ENCODE results near the gene APP.

APP gene

DNA sequence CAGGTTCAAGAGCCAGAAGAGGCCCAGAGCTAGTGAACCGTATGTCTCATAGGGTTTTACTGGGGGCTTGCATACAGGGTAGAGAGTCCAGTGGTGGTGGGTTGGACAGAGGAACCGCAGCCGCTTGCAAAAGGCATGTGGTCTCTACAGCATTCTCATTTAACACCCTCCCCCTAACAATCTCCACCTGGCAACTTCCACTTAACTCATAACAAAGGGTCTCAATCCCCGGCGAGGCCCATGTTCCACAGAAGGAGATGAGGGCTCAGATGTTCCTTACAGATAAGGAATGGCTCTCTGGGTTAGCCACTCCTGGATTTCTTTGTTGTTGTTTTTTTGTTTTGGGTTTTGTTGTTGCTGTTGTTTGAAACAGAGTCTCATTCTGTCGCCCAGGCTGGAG is 106.1 kb downstream of the APP start:
- no peaks in the 10 kb centered on the region for H3K4me1 ChIP-seq (ENCODE audit: low read length)
- H4K20me1 ChIP-seq (ENCODE audit: insufficient read depth, low read length): 0 out of 2 replicates have a peak, but pooled peaks cover 5% of the 10 kb centered on the region

DNA sequence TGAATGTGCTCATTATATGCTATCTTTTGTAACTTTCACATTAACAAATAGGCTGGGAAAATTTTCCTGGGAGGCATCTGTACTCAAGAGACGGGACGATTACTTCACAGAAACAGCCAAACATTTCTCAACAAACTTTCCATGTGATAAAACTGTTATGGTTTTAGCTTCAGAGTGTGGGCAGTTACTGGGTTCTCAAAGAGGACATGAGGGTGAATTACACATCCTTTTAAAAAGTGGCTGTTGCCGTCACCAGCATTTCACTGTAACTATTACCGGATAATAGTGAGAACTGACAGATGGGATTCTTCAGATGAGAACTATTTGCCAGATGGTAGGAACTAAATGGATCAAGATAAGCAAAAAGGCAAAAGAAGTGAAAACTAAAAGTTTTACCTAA is 109.1 kb downstream of the APP start:
- no peak overlapping the region for H3K27ac ChIP-seq (ENCODE audit: low read length)
- no peaks in the 10 kb centered on the region for H3K9me2 ChIP-seq (replicated peaks; ENCODE audit: insufficient read depth, low read length)
- no peak for DNase-seq
- H3K9ac ChIP-seq (ENCODE audit: low read length): no peak overlapping the region
- 0 out of 2 replicates have a peak, but pooled peaks cover 5% of the 10 kb centered on the region for H4K20me1 ChIP-seq (ENCODE audit: insufficient read depth, low read length)
- no peaks in the 10 kb centered on the region for H3K36me3 ChIP-seq (replicated peaks; ENCODE audit: insufficient read depth, low read length)
- H3K4me1 ChIP-seq (ENCODE audit: low read length): no peaks in the 10 kb centered on the region
- H3F3A ChIP-seq (ENCODE audit: insufficient read depth, low read length): no peaks in the 10 kb centered on the region
- H3K4me3 ChIP-seq (ENCODE audit: low read length): no peak overlapping the region
- no peak overlapping the region for H2AFZ ChIP-seq (ENCODE audit: low read length)
- no peaks in the 10 kb centered on the region for H3K27me3 ChIP-seq (replicated peaks; ENCODE audit: insufficient read depth, low read length)
- H3K4me2 ChIP-seq (ENCODE audit: low read depth, low read length): no peak overlapping the region
- no peaks in the 10 kb centered on the region for H3K9me3 ChIP-seq (replicated peaks; ENCODE audit: insufficient read depth, low read length)
- peaks cover 38% of the 10 kb centered on the region for H3K79me2 ChIP-seq (ENCODE audit: low read length)
- TF ChIP-seq, protein P1, sequence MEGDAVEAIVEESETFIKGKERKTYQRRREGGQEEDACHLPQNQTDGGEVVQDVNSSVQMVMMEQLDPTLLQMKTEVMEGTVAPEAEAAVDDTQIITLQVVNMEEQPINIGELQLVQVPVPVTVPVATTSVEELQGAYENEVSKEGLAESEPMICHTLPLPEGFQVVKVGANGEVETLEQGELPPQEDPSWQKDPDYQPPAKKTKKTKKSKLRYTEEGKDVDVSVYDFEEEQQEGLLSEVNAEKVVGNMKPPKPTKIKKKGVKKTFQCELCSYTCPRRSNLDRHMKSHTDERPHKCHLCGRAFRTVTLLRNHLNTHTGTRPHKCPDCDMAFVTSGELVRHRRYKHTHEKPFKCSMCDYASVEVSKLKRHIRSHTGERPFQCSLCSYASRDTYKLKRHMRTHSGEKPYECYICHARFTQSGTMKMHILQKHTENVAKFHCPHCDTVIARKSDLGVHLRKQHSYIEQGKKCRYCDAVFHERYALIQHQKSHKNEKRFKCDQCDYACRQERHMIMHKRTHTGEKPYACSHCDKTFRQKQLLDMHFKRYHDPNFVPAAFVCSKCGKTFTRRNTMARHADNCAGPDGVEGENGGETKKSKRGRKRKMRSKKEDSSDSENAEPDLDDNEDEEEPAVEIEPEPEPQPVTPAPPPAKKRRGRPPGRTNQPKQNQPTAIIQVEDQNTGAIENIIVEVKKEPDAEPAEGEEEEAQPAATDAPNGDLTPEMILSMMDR (IDR thresholded peaks at IDR 0.05; ENCODE audit: low read length): no peak
- TF ChIP-seq EZH2phosphoT487 (IDR thresholded peaks at IDR 0.05; ENCODE audit: low read length) (no peak), EZH2 (optimal IDR thresholded peaks at IDR 0.05; ENCODE audit: low read depth, low read length) (no peak)

More for the DNA sequence above, 106.1 kb downstream of the APP start:
- Histone ChIP-seq H3K4me3 (ENCODE audit: low read length) (no peak overlapping the region), H3K9ac (ENCODE audit: low read length) (no peak overlapping the region), H3K9me2 (replicated peaks; ENCODE audit: insufficient read depth, low read length) (no peaks in the 10 kb centered on the region), H3K27me3 (replicated peaks; ENCODE audit: insufficient read depth, low read length) (no peaks in the 10 kb centered on the region), H3K36me3 (replicated peaks; ENCODE audit: insufficient read depth, low read length) (no peaks in the 10 kb centered on the region), H3K79me2 (ENCODE audit: low read length) (peaks cover 57% of the 10 kb centered on the region), H3F3A (ENCODE audit: insufficient read depth, low read length) (no peaks in the 10 kb centered on the region), H3K27ac (ENCODE audit: low read length) (no peak overlapping the region), H2AFZ (ENCODE audit: low read length) (no peak overlapping the region), H3K4me2 (ENCODE audit: low read depth, low read length) (no peak overlapping the region), H3K9me3 (replicated peaks; ENCODE audit: insufficient read depth, low read length) (no peaks in the 10 kb centered on the region)
- DNase-seq: no peak
- TF ChIP-seq EZH2phosphoT487 (IDR thresholded peaks at IDR 0.05; ENCODE audit: low read length) (no peak), EZH2 (optimal IDR thresholded peaks at IDR 0.05; ENCODE audit: low read depth, low read length) (no peak)
- TF ChIP-seq, protein P1 (IDR thresholded peaks at IDR 0.05; ENCODE audit: low read length): no peak

DNA sequence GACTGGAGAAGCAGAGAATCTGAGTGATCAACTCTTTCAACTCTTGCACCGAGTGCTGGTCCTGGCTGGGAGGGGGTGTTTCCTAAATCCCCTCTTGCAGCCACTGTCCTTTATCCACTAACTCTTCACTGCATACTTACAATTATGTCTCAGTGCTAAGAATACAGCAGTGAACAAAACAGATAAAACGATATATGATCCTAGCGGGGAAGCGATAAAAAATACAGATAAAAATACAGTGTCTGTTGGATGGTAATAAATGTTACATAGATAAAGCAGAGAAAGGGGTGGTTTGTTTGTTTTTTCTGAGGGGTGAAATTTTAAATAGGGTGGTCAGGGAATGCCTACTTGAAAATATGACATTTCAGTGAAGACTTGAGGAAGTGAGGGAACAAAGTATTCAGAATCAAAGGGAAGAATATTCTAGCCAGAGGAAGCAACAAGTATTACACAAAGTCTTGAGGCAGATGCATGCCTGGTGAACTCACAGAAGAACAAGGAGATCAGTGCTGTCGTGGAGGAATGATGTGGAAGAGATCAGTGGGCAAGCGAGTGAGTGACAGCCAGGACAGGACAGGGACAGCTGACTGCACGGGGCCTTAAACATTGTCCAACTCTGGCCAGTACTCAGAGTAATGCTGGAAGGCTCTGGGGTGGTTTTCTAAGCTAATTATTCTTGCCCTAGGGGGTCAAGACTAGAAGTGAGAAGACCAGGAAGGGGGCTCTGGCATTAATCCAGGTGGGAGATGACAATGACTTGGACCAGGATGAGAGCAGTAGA is 110.0 kb downstream of the APP start:
- no peak for DNase-seq
- TF ChIP-seq, protein P1 (IDR thresholded peaks at IDR 0.05; ENCODE audit: low read length): no peak
- no peak for TF ChIP-seq EZH2phosphoT487 (IDR thresholded peaks at IDR 0.05; ENCODE audit: low read length)
- no peak for TF ChIP-seq EZH2 (optimal IDR thresholded peaks at IDR 0.05; ENCODE audit: low read depth, low read length)
- H3K79me2 ChIP-seq (ENCODE audit: low read length): peaks cover 35% of the 10 kb centered on the region
- H3K9me2 ChIP-seq (replicated peaks; ENCODE audit: insufficient read depth, low read length): no peaks in the 10 kb centered on the region
- H3K36me3 ChIP-seq (replicated peaks; ENCODE audit: insufficient read depth, low read length): no peaks in the 10 kb centered on the region
- H4K20me1 ChIP-seq (ENCODE audit: insufficient read depth, low read length): 0 out of 2 replicates have a peak, but pooled peaks cover 5% of the 10 kb centered on the region
- no peak overlapping the region for H3K4me3 ChIP-seq (ENCODE audit: low read length)
- no peak overlapping the region for H3K4me2 ChIP-seq (ENCODE audit: low read depth, low read length)
- H2AFZ ChIP-seq (ENCODE audit: low read length): no peak overlapping the region
- no peaks in the 10 kb centered on the region for H3K9me3 ChIP-seq (replicated peaks; ENCODE audit: insufficient read depth, low read length)
- no peaks in the 10 kb centered on the region for H3F3A ChIP-seq (ENCODE audit: insufficient read depth, low read length)
- no peak overlapping the region for H3K27ac ChIP-seq (ENCODE audit: low read length)
- no peaks in the 10 kb centered on the region for H3K27me3 ChIP-seq (replicated peaks; ENCODE audit: insufficient read depth, low read length)
- H3K9ac ChIP-seq (ENCODE audit: low read length): no peak overlapping the region
- H3K4me1 ChIP-seq (ENCODE audit: low read length): no peaks in the 10 kb centered on the region
